ENCODE measurements around the gene TOP1. TPM values are rescaled to one million over a fixed set of nuclear protein-coding genes. Genes with fewer than 3 reads are reported as not detected.

TOP1 gene
- polyA plus RNA-seq, 2 of the 4 experiments (the other 2 are of a cell fraction) = 20.8 to 70.6 TPM

- 97% methylated on average over 3 of the region's 3 CpGs for WGBS (ENCODE audit: missing lambda C conversion rate)
- ATAC-seq = no peak
Observed at GRCh38 chr20:41032271-41032670, 3.6 kb downstream of the TOP1 start.

DNA sequence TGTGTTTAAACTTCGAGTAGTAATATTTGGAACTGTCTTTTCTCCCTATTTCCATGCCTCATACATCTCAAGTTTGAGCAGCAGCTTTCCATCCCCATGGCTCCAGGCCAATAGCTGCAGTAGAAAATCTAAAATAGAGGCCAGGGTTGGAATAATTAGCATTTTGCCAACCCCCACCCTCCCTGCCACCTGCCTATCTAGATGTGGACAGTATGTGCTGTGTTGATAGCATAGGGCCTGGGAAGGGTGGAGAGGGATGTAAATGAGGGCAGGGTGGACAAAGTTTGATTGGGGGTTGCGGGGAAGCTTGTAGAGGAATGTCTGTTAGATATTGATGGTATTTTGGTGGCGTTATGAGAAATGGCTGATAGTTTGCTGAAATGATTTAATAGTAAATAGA is 5.6 kb downstream of the TOP1 start:
- 93% methylated on average over 3 of the region's 3 CpGs for WGBS (ENCODE audit: missing lambda C conversion rate)
- peak overlapping the region; percentile 6; the same call in 1 of the 3 replicates for H3K4me2 ChIP-seq
- TF ChIP-seq HOXA7 (CRISPR knock-in tag; IDR thresholded peaks at IDR 0.05) (no peak), MAZ (IDR thresholded peaks at IDR 0.05; ENCODE audit: borderline replicate concordance, low read depth, low read length) (no peak), HMGXB4 (CRISPR knock-in tag; IDR thresholded peaks at IDR 0.05; ENCODE audit: borderline replicate concordance) (no peak), RFX5 (IDR thresholded peaks at IDR 0.05) (no peak), POLR2AphosphoS2 (conservative IDR thresholded peaks at IDR 0.05; ENCODE audit: low read length) (no peak), NPAS2 (CRISPR knock-in tag; IDR thresholded peaks at IDR 0.05; ENCODE audit: borderline replicate concordance) (no peak), RARB (CRISPR knock-in tag; IDR thresholded peaks at IDR 0.05) (no peak), GATA3 (IDR thresholded peaks at IDR 0.05; ENCODE audit: borderline replicate concordance) (no peak), CTCF (IDR thresholded peaks at IDR 0.05) (no peak), NFE2L2 (conservative IDR thresholded peaks at IDR 0.05; ENCODE audit: low read length) (no peak), CHD4 (IDR thresholded peaks at IDR 0.05; ENCODE audit: borderline replicate concordance) (no peak)
- no peak overlapping the region for H3K27ac ChIP-seq
- ChIA-PET POLR2A (no interaction called here), CTCF (interaction anchor here (0.7 to 2.6 kb wide), 6 partner anchors 17 to 71 kb away, joined by 3 to 13 read pairs (median 4); no protein-coding TSS in a partner anchor)
- no peak overlapping the region for H3K4me3 ChIP-seq
- ATAC-seq = no peak
- DNase-seq (ENCODE audit: low read depth in 1 of 2, low spot score in 1 of 2) = no peak
- no peak for FAIRE-seq
- H3K9me3 ChIP-seq = no peaks in the 10 kb centered on the region
- H3K4me1 ChIP-seq = peaks cover 57% of the 10 kb centered on the region

More at GRCh38 chr20:41032271-41032670, 3.6 kb downstream of the TOP1 start:
- FAIRE-seq (no peak), DNase-seq (ENCODE audit: low read depth in 1 of 2, low spot score in 1 of 2) (no peak)
- CTCF ChIA-PET = interaction anchor here (0.6 to 5.0 kb wide), 4 partner anchors 40 to 69 kb away, joined by 3 to 28 read pairs (median 4); no protein-coding TSS in a partner anchor
- POLR2A ChIA-PET = interaction anchor here (1.1 kb wide), 1 partner anchor 69 kb away, joined by 3 read pairs; no protein-coding TSS in a partner anchor
- H3K27ac ChIP-seq = no peak overlapping the region
- peaks cover 46% of the 10 kb centered on the region for H3K4me1 ChIP-seq
- TF ChIP-seq BHLHE40 (IDR thresholded peaks at IDR 0.05; ENCODE audit: low read depth, low read length) (no peak), RNF2 (IDR thresholded peaks at IDR 0.05; ENCODE audit: borderline replicate concordance, low read depth) (no peak)
- no peak overlapping the region for H3K4me3 ChIP-seq
- peak overlapping the region; percentile 84 for H3K4me2 ChIP-seq
- no peaks in the 10 kb centered on the region for H3K9me3 ChIP-seq

GRCh38 chr20:41035207-41035606 is 6.6 kb downstream of the TOP1 start:
- H3K9me3 ChIP-seq = no peaks in the 10 kb centered on the region
- POLR2A ChIA-PET = no interaction called here
- no peak overlapping the region for H3K27ac ChIP-seq
- H3K4me2 ChIP-seq = no peak overlapping the region
- DNase-seq (ENCODE audit: low read depth in 1 of 2, low spot score in 1 of 2) (no peak), ATAC-seq (no peak), FAIRE-seq (no peak)
- H3K4me1 ChIP-seq = peaks cover 58% of the 10 kb centered on the region
- whole genome bisulfite sequencing (ENCODE audit: missing lambda C conversion rate) = 89% methylated on average over 3 of the region's 3 CpGs
- H3K4me3 ChIP-seq = no peak overlapping the region
- CTCF ChIA-PET = interaction anchor here (0.9 to 2.6 kb wide), 6 partner anchors 17 to 72 kb away, joined by 3 to 19 read pairs (median 6); no protein-coding TSS in a partner anchor
- TF ChIP-seq BHLHE40 (IDR thresholded peaks at IDR 0.05; ENCODE audit: low read depth, low read length) = no peak

GRCh38 chr20:41037179-41037578 is 8.6 kb downstream of the TOP1 start:
- ATAC-seq = no peak
- peaks cover 38% of the 10 kb centered on the region; the same call in 2 of the 3 replicates for H3K4me1 ChIP-seq
- ChIA-PET POLR2A (no interaction called here), CTCF (interaction anchor here (1.0 to 2.4 kb wide), 6 partner anchors 25 to 74 kb away, joined by 3 to 9 read pairs (median 4); no protein-coding TSS in a partner anchor)
- no peak overlapping the region for H3K27ac ChIP-seq
- no peak for DNase-seq (ENCODE audit: low read depth in 1 of 2, low spot score in 1 of 2)
- no peak overlapping the region for H3K4me3 ChIP-seq
- FAIRE-seq = no peak
- no peak overlapping the region for H3K4me2 ChIP-seq
- TF ChIP-seq MAFK (IDR thresholded peaks at IDR 0.05; ENCODE audit: partially characterized antibody) (peak; percentile 86), PHF8 (IDR thresholded peaks at IDR 0.05; ENCODE audit: borderline replicate concordance, low read depth) (no peak), KDM5A (IDR thresholded peaks at IDR 0.05) (no peak), EP300 (IDR thresholded peaks at IDR 0.05) (no peak)
- H3K9me3 ChIP-seq = no peaks in the 10 kb centered on the region
- WGBS (ENCODE audit: missing lambda C conversion rate) = 58% methylated on average over 2 of the region's 2 CpGs

Measured in A549 (cell line).